HG03066 (cell line): ENCODE measurements around the gene ZNF121.
"Not testable (repeated sequence)": the region's sequence is repeated elsewhere in the genome, so short reads cannot be mapped to it uniquely, and the experiment has no call there.

Experiments used
- ATAC-seq: cut with Tn5 transposase; IDR thresholded peaks from one replicate; pipeline ENCODE4 v1.9.1; 2021; ENCODE audit warnings: low read depth; ENCODE audit not compliant: unreplicated experiment

The ZNF121 gene

DNA sequence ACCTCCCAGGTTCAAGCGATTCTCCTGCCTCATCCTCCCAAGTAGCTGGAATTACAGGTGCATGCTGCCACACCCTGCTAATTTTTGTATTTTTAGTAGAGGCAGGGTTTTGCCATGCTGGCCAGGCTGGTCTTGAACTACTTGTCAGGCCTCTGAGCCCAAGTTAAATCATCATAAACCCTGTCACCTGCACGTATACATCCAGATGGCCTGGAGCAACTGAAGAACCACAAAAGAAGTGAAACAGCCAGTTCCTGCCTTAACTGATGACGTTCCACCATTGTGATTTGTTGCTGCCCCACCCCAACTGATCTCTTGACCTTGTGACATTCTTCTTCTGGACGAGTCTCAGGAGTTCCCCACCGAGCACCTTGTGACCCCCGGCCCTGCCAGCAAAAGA is 45.1 kb downstream of the ZNF121 start:
- ATAC-seq: not testable (repeated sequence)

GRCh38 chr19:9538183-9539058 is 45.9 kb downstream of the ZNF121 start, which contains the start of gene ZNF426:
TSS of gene ZNF426 (minus strand) at chr19:9538645. CDS start at chr19:9536232, 2,413 bp downstream.
- no peak for ATAC-seq

DNA sequence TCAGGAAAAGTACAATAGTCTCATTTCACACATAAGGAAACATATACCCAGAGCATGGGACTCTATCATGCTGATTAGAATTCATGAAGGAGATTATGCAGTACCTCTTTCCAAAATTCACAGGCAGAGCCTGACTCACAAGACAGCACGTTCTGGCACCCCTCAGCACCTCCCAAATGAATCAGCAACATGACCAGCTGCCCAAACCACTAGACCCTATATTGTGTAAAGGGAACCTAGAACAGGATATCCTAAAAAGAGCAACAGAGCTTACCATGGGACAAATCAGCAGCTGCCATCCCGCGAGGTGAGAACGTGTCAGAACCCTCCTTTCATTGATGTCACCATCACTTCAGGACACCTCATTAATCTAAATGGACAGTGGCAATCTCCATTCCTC is 48.4 kb downstream of the ZNF121 start:
- no peak for ATAC-seq

- no peak for ATAC-seq
Observed at GRCh38 chr19:9531933-9532332, 52.4 kb downstream of the ZNF121 start.

GRCh38 chr19:9528757-9529336 is 55.5 kb downstream of the ZNF121 start:
- no peak for ATAC-seq

DNA sequence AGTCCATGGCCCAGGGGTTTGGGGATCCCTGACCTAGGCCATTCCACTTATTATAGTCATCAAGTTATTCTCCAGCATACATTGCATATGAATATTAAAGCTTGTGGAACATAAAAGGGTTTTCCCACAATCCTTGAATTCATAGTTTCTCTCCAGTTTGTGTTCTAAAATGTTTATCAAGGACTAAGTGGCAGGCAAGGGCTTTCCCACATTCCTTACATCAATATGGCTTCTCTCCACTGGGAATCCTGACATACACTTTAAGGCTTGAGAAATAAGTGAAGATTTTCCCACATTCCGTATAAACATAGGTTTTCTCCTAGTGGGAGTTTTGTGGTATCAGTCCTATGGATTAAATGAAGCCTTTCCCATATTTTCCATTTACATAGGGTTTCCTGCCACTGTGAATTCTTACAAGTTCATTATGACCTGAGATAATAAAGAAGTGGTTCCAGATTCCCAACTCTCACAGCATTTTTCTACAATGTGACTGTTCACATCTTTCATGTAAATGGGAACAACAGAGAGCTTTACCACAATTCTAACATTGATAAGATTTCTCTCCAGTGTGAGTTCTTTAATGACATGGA is 60.3 kb downstream of the ZNF121 start:
- no peak for ATAC-seq
